GM21390 (cell line): ENCODE measurements around the gene EXOC6B.

ENCODE experiments used
- ATAC-seq: cut with Tn5 transposase; IDR thresholded peaks from one replicate; pipeline ENCODE4 v1.9.1; 2021; ENCODE audit not compliant: unreplicated experiment

The EXOC6B gene

GRCh38 chr2:72128059-72128842 lies 697.6 kb downstream of the EXOC6B start:
- no peak for ATAC-seq

GRCh38 chr2:72127401-72128058 lies 698.3 kb downstream of the EXOC6B start:
- ATAC-seq: no peak

GRCh38 chr2:72126186-72127100 lies 699.4 kb downstream of the EXOC6B start:
- ATAC-seq: no peak
